DOHH2 (cell line): ENCODE results near the gene PRR23C.

Experiments used
- CTCF ChIP-seq: fragments of 200-600 bp; sonication (generic); IDR thresholded peaks from one replicate; pipeline ENCODE4 v1.5.1; 2014; ENCODE audit warnings: antibody characterized with exemption, mild to moderate bottlenecking, low read depth, low read length; ENCODE audit not compliant: poor library complexity, severe bottlenecking
- EZH2phosphoT487 ChIP-seq: fragments of 200-600 bp; sonication (generic); IDR thresholded peaks from 2 replicates; pipeline ENCODE4 v1.6.1; 2017; ENCODE audit warnings: borderline replicate concordance, mild to moderate bottlenecking, antibody characterized with exemption, low read length, moderate library complexity, mixed read lengths

- TF ChIP-seq CTCF (no peak), EZH2phosphoT487 (no peak)
Measured at GRCh38 chr3:139088462-139089324, 44.0 kb upstream of the PRR23C start.
